Heart left ventricle (tissue), 13 donors: ENCODE measurements around the gene KIAA0930.

Source experiments
- POLR2A ChIP-seq, 2 donors: fragments of 450-650 bp; IDR thresholded peaks; one replicate each; pipeline ENCODE4 v1.6.1; 2017; ENCODE audit warnings: antibody characterized with exemption in 2 of 2, mild to moderate bottlenecking in 2 of 2, moderate library complexity in 2 of 2
- TF ChIP-seq, protein P1 (sequence below), 12 donors: fragments of 200-600 bp; sonication (generic) in 4 of 12; IDR thresholded peaks; one replicate each; pipeline versions ENCODE4 v1.5.0 to v1.8.0; 2018 to 2022; ENCODE audit warnings: antibody characterized with exemption in 12 of 12, mild to moderate bottlenecking in 5 of 12
- donor health status: ischemic (EF 13 %, LVEDD 7.1; RV severe dilation, severe dysfunction).
- donor health status: DM: no; HTN: yes; CAD: no.
- donor health status: DM: no; HTN: no; CAD: no.
- donor health status: ischemic (EF 25% LVEDD 6.9; RV normal size, moderate dysfunction).
- donor health status: ischemic (EF 25% LVEDD 5.7; RV mildly dilated, moderate dysfunction).
- donor health status: ischemic (EF 35%, LVEDD 5.7; RV mildly dilated, moderate dysfunction).
- donor health status: nonischemic (EF 11% LVEDD 7.7; RV severe dilation, severe dysfunction).
- donor health status: DM: yes; HTN: yes; CAD: no.
- donor health status: PGD.
- donor health status: ischemic (EF 29% LVEDD 5.4; RV normal size, mild dysfunction).
- donor health status: nonischemic (EF 23%, LVEDD 6.1; RV moderate dilation, normal function).

GRCh38 chr22:45235851-45236342 lies 4.8 kb downstream of the KIAA0930 start:
- TF ChIP-seq, protein P1, sequence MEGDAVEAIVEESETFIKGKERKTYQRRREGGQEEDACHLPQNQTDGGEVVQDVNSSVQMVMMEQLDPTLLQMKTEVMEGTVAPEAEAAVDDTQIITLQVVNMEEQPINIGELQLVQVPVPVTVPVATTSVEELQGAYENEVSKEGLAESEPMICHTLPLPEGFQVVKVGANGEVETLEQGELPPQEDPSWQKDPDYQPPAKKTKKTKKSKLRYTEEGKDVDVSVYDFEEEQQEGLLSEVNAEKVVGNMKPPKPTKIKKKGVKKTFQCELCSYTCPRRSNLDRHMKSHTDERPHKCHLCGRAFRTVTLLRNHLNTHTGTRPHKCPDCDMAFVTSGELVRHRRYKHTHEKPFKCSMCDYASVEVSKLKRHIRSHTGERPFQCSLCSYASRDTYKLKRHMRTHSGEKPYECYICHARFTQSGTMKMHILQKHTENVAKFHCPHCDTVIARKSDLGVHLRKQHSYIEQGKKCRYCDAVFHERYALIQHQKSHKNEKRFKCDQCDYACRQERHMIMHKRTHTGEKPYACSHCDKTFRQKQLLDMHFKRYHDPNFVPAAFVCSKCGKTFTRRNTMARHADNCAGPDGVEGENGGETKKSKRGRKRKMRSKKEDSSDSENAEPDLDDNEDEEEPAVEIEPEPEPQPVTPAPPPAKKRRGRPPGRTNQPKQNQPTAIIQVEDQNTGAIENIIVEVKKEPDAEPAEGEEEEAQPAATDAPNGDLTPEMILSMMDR (IDR thresholded peaks at IDR 0.05) = no peak
- no peak for TF ChIP-seq POLR2A (IDR thresholded peaks at IDR 0.05)
